ENCODE measurements around the gene TNFRSF14.

TNFRSF14 gene

DNA sequence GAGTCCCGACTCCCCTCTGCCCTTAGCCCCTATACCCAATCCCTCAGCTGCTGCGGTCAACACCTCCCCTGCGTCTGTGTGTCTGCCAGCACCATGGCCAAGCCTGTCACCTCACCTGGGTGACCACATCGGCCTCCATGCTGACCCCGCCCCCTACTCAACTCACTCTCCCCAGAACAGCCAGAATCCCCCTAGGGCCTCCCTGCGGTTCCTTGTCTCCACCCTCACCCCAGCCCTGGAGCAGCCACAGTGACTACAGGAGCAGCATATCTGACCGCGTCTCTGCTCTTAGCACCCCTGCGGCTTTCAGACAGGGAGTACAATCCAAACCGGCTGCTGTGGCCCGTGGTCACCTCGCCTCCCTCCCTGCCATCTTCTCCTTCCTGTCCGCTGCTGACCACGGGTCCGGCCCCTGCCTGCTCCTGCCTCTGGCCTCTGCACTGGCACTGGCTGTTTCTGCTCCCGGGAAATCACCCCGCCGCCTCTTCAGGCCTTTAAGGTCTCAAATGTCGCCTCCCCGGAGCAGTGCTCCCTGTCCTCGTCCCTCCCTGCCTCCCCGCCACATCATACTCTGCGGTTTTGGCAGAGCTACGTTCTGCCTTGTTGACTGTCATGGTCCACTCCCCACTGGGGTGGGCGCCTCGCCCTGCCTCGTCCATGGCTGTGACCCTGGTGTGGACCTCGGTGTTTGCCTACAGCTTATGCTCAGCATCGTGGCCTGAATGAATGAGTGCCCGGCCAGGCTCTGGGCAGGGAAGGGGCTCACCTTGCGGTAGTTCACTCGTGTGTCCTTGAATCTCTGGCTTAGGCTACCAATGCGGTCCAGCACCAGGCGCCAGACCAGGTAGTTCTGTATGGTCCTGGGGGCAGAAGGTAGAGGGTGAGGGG is 41.5 kb downstream of the TNFRSF14 start:
- DNase-seq (ENCODE audit: insufficient read length, low spot score) = no peak
- FAIRE-seq = no peak

DNA sequence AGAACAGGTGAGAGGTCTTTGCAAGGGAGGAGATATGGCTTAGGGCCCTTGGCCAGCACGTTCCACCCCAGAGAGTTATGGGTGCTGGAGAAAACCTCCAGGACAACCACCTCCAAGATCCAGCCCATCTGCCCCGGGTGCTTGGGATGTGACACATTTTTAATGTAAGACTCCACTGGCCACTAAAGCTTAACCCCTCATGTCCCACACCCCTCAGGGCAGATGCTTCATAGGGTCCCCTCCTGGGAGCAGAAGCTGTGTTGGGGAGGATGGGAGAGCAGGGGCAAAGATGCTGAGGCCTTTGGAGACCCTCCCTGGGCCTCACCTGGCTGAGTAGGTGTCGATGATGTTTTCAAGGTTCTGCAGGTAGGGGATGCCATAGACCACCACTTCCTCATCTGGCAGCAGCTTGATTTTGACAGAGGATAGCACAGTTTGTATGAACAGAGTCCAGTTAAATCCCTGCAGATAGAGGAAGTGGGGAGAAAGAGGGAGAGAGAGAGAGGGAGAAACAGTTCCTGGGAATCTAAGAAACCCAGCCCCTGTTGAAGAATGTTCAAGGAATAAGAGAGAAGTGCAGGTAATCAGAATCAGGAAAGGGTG is 42.3 kb downstream of the TNFRSF14 start:
- FAIRE-seq (no peak), DNase-seq (ENCODE audit: insufficient read length, low spot score) (no peak)

DNA sequence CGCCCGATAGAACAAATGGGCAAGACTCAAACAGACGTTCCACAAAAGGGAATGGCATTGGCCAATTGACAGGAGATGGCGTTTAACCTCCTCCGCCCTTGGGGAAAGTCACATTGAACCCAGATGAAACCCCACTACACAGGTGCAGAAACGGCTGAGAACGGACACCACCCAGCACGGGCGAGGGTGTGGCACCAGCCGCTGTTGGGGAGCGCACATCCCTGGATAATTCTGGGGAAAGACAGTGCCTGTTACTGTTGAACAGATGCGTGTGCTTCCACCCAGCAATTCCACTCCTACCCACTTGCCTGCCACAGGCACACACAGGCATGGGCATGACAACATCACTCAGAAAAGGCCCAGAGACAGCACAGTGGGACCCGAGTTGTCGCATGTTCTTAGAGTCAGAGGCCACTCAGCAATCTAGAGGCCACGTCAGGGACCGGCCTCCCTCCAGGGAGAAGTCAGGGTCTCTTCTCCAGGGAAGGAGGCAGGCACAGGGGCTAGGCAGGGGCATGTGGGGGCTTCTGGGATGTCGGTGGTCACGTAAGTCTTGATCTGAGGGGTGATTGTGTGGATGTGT is 45.6 kb downstream of the TNFRSF14 start:
- no peak for FAIRE-seq
- no peak for DNase-seq (ENCODE audit: insufficient read length, low spot score)

DNA sequence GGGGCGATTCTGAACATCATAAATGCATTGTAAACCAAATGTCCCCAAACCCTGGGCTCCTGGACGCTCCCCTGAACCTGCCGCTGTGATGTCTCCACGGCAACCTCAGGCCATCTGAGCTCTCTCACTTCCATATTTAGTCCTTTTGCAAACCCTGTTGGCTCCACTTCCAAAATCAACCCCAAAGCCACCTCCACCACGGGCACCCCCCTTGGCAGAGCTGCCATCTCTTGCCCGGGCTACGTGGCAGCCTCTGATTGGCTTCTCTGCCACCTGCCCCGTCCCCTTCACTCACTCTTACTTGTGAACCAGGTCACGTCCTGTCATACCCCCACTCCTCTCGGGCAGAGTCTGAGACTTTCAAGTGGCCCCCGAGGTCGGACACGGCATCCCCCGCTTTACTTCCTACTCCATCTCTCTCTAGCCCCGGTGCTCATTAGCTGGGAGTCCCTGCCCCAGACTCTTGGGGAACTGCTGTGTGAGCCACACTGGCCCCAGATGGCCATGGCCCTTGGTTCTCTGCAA is 46.2 kb downstream of the TNFRSF14 start:
- no peak for DNase-seq (ENCODE audit: insufficient read length, low spot score)
- no peak for FAIRE-seq

DNA sequence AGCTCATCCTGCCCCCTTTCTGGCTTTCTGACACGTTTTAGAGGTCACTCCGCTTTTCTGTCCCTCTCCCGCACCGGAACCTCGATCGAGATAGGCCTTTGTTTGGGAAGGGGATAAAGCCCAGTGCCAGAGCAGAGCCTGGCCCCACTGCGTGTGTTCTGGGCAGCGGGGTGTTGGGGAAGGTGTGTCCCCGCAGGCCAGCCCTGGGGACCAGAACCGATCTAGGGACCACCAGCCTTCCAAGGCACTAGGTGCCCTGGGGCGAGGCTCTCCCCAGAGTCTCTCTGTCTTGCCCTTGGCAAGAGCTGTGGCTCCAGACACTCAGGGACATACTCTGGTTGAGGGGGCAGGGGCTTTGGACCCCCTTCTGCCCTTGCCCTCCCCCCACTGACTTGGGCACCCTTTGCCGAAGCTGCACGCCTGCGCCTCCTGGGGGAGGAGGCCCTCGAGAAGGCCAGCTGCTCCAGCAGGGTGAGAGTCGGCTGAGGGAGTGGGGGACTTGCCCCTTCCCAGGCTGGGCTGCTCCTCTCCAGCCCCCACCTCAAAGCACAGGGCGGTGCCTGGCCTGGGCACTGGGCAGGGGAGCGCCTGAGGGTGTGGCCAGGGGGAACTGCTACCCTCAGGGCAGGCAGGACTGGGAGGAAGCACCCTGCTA is 46.8 kb downstream of the TNFRSF14 start:
- DNase-seq (ENCODE audit: insufficient read length, low spot score) = no peak
- no peak for FAIRE-seq

DNA sequence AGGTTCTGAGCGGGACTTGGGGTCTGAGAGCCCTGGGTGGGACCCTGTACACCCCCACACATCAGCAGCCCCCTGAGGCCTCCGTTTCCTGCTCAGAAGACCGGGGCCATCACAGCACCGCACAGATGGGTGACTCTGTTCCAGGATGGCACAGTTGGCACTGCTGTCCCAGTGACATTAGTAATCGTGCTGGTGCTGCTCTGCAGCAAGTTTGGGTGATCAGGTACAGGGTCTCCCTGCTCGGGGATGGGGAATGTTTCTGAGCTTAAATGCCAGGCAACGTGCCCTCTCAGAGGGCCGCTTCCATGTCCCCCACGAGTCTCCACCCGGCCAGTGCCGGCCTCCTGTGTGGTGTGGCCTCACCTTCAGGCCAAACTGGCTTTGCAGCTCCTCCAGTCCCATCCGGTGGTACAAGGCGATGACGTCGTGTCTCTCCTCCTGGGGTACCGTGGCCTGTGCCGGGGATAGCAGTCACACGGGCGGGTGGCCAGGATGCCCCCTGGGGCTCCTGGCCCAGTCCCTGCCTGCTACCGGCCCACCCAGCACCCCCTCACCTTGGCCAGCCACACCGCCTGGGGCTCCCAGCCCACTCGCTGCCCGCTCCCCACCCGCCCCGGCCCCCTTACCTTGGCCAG is 47.5 kb downstream of the TNFRSF14 start:
- DNase-seq (ENCODE audit: insufficient read length, low spot score) (no peak), FAIRE-seq (no peak)

DNA sequence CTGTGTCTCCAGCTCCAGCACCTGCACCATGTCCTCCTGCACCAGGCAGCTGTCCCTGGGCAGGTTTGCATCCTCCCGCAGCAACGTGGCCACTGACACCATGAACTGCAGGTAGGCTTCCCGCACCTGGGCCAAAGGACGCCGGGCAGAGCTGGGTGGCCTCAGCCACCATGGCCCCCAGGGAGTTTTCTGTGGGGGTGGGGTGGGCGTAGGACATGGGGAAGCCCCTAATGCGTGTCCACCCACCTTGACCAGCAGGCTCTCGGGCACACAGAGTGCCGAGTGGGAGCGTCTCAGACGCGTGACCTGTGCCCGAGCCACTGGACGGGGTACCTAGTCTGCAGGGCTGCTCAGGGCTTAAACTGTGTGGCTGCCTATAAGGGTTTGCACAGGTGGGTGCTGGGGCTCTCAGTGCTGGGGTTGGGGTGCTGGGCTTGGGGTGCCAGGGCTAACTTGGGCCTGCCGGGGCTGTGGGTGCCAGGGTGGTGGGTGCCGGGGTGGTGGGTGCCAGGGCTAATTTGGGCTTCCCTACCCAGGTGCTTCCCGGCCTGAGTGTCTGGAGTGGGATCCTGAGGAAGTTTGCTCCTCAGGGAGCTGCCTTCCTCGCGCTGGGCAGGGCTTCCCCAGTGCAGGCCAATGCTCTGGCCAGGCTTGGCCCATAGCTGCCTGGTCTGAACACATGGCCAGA is 48.1 kb downstream of the TNFRSF14 start:
- DNase-seq (ENCODE audit: insufficient read length, low spot score) (no peak), FAIRE-seq (no peak)

DNA sequence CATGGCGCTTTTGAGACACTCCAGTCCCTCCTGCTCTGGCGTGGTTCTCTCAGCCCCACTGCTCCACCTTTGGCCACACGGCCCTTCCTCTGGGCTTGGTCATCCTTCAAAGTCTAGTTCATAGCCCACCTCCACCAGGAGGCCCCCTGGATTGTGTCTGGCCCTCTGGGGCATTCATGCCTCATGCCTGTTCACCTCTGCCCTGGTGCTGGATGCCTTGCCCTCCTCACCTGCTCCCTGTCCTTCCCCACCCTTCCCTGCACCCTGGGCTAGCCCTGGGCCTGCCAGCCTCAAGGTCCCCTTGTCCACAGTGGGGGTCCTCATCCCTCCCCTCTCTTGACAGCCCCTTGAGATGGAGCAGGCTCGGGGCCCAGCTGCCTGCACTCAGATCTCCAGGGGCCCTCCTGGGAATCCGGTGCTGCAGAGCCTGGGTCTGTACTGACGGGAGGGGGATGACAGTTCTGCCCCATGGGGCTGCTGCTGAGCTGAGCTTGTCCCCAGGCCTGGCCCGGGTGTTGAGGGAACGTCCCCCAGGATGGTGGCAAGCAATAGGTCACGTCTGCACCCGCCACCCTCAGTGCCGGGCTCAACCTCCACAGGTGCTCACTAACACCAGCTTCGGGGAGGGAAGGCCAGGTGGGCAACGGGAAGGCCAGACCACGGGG is 48.8 kb downstream of the TNFRSF14 start:
- no peak for FAIRE-seq
- no peak for DNase-seq (ENCODE audit: insufficient read length, low spot score)

DNA sequence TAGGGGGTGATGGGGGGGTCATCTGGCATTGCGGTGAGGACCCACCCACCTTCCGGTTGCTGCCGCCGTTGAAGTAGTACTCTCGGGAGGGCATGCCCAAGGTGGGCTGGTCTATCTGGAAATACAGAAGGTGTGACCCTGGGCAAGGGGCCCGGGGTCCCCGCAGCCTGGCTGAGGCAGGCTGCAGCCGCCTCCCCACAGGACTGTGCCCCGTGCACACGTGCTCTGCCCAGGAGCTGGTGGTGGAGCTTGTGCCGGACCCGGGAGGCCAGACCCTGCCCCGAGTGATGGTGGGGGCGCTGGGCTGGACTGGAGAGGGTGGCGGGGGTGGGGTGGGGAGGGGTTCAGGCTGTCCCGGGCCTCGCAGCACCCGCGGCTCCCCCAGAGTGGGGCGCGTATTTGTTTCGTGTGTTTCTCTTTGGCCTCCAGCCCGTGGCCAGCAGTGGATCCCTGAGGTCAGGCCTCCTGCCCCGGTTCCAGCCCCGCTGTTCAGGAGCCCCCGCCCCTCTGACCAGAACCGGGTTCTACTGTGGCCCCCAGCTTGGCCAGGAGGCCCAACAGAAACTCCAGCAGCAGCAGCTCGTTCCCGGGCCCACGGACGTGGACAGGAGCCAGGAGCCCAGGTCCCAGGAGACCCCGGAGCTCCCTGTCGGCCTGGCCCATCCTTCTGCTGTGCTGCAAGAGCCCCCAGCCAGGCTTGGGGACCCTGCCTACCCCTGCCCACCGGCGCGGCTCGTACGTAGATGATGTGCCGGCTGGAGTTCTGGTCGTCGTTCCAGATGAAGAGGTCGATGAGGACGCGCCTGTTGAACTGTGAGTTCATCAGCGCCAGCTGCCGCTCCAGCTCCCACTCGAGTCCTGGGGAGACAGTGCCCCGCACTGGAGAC is 49.6 kb downstream of the TNFRSF14 start:
- FAIRE-seq = no peak
- DNase-seq (ENCODE audit: insufficient read length, low spot score) = no peak

DNA sequence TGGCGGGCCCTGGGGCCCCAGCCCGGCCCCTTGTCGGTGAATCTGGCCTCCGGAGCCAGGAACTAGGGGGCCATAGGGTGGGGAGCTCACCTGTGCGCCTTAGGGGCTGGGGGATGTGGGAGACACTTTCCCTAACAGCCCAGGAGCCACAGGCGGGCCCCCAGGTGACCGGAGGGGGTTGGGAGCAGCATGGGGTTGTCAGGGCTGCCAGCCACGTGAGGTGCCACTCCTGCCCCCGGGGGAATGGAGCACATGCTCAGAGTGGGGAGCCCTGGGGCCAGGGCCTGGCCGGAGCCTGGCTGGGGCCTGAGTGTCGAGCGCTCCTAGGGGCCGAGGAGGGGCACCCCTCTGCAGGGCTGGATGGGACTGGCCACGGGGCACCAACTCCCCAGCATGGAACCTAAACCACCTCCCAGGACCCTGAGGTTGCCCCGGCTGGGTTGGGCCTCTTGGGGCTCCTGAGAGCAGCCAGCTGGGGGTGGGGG is 50.3 kb downstream of the TNFRSF14 start:
- DNase-seq (ENCODE audit: insufficient read length, low spot score) = no peak
- no peak for FAIRE-seq

DNA sequence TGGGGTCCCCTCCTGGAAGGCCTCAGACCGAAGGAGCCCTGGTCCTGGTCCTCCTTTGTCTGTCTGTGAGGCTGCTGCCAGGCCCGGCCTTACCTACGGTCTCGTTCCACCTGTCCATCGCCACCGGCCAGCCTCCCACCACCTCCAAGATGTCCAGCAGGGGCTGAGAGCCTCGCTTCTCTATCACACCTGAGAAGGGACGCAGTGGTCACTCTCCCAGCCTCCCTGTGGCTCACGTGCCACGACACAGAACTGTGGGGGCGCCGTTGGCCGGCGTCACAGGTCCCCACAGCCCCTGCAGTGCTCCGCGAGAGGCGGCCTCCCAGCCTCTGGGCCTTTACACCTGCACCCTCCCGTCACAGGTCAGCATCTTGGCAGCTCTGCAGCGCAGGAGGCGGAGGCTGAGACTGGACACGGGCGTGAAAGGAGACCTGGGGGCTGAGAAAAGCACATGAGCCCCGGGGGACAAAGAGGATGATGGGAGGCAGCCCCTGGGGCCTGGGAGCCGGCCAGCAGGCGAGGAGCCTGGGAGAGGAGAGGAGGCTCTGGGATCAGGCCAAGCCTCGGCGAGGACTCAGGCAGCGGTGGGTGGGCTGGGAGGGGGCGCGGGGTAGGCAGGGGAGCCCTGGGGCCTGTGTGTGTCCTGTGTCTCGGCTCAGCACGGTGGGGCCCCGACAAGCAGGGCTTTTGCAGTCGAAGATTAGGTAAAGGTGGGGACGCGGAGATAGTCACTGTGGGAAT is 50.9 kb downstream of the TNFRSF14 start:
- DNase-seq (ENCODE audit: insufficient read length, low spot score) = no peak
- FAIRE-seq = no peak

DNA sequence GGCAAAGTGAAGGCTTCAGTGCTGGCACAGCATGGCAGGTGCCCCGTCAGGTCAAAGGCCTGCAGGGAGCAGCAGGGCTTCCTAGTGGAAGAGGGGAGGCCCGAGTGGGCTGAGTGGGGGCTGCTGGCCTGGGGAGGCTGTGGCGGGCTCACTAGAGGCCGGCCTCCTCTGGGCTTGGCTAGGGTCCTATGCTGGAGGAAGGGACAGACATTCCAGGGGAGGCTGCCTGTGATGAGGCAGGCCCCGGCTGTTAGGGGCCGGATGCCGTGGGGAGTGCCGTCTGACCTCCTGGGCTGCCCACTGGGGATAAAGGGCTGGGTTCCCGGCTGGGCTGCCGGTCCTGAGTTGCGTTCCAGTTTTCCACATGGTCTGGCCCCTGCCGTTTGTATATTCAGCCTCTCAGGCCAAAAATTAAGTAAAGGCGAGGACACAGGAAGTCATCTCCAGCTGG is 51.5 kb downstream of the TNFRSF14 start:
- no peak for FAIRE-seq

DNA sequence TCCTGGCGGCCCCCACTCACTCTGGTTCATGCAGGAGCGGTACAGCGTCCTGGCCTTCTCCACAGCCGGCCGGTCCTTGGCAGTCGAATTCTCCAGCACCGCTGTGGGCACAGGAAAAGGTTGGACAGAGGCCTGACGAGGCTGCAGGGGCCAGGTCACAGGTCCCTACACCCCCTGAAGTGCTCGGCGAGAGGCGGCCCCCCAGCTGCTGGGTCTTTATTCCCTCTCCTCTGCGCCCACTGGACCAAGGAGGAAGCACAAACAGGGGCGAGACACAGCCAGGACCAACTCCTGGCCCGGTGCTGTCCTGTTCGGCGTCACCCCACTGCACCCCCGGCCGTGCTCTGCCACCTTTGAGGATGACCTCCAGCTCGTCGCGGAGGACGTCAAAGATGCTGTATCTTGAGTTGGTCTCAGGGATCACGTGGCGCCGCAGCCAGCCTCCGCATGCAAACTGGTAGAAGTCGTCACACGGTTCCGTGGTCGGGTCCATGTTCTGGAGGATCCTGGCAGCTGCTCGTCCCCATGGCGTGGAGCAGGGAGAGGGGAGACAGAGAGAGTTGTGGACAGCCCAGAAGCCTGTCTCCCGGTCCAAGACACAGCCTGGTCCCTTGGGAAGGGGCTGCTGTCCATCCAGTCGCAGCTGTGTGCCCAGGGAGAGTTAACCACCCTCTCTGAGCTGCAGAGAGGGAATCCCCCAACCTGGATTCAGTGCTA is 53.3 kb downstream of the TNFRSF14 start:
- DNase-seq (ENCODE audit: insufficient read length, low spot score) = no peak
- no peak for FAIRE-seq

More for the DNA sequence above, 51.5 kb downstream of the TNFRSF14 start:
- no peak for DNase-seq (ENCODE audit: insufficient read length, low spot score)

DNA sequence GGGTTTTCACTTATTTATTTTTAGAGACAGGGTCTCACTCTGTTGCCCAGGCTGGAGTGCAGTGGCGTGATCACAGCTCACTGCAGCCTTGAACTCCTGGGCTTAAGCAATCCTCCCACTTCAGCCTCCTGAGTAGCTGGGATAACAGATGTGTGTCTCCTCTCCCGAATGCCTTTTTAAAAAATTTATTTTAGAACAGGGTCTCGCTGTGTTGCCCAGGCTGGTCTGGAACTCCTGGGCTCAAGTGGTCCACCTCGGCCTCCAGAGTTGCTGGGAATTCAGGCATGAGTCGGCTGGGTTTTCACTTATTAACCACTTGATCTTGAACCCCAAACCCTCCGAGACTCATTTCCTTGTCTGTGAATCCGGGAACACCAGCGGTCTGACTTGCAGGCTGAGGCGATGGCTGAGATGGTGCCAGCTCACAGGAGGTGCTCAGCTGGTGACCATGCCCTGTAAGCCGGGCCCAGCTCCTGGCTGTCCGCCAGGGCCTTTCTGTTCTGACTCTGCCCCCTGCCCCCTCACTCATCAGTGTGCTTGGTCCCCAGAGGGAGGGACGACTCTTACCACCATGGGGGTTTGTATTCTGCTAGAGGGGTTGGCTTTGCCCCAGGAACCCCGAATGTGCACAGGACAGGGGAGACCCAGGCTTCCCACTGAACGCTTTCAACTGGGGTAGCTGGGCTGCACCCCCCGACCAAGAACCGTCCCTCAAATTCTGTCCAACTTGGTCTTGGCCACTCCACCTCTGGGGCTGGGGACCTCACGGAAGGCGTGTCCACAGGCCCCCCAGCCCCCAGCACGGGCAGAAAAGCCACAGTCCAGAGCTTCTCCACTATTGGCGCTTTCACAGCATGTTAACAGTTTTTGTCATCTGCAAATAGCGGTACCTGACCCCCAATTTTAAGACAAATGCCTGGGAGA is 54.1 kb downstream of the TNFRSF14 start:
- no peak for DNase-seq (ENCODE audit: insufficient read length, low spot score)

DNA sequence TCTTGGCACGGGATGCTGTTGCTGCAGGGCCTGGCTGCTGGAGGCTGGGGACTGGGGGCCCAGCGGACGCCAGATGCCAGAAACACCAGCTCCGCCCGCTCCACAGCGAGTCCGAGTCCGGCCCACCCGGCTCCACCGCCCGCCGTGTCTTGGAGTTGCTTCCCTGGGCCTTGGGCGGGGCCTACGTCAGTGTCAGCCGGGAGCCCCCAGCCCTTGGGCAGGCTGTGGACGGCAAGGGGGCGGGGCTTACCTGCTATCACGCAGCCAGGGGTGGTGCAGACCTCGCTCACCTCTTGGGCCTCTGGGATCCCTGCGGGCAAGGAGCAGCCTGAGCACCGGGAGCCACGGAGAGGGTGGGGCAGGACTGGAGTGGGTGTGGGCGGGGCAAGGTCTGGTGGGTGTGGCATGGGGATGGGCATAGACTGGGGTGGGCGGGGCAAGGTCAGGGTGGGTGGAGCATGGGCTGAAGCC is 54.9 kb downstream of the TNFRSF14 start:
- FAIRE-seq (no peak), DNase-seq (ENCODE audit: insufficient read length, low spot score) (no peak)

More for the DNA sequence above, 54.1 kb downstream of the TNFRSF14 start:
- no peak for FAIRE-seq
